IMR-90 (cell line): ENCODE measurements around the gene MYDGF. TPM values are rescaled to one million over a fixed set of nuclear protein-coding genes. Genes with fewer than 3 reads are reported as not detected.

ENCODE experiments used
- ATAC-seq: fragments of 200-7000 bp; cut with Tn5 transposase; 2 replicates; pipeline ENCODE4 v1.9.1; 2020; ENCODE audit warnings: low read depth, mild to moderate bottlenecking, moderate library complexity
- BruUV-seq: library from RNA; stranded (reverse); fragments of 400-500 nt; replicated peaks from 2 replicates; lab custom pipeline; 2021; lab: Mats Ljungman, UMichigan
- CTCF ChIA-PET: fragments of 300-600 bp; formaldehyde crosslinking; extraction: SDS; loops from one replicate; lab custom pipeline; 2021; ENCODE audit warnings: antibody characterized with exemption; lab: Yijun Ruan, JAX
- POLR2A ChIA-PET: fragments of 300-600 bp; sonication (Branson Sonifier 250); formaldehyde crosslinking; loops from one replicate; lab custom pipeline; 2022; ENCODE audit warnings: antibody characterized with exemption; ENCODE audit not compliant: unreplicated experiment; lab: Charles Lee
- DNase-seq: peaks from one replicate; pipeline ENCODE4 v3.0.0; 2013
- H2AFZ ChIP-seq: replicated peaks from 2 replicates; pipeline ENCODE3; 2013; ENCODE audit warnings: low read length, mild to moderate bottlenecking; ENCODE audit not compliant: poor library complexity
- H2AK5ac ChIP-seq: 2 replicates; pipeline ENCODE4 v1.6.1; 2013; ENCODE audit warnings: low read depth, low read length, inconsistent platforms
- H2AK9ac ChIP-seq: replicated peaks from 2 replicates; pipeline ENCODE3; 2013; ENCODE audit warnings: mild to moderate bottlenecking, low read depth, low read length, moderate library complexity; ENCODE audit not compliant: poor library complexity
- H2BK120ac ChIP-seq: 2 replicates; pipeline ENCODE4 v1.6.1; 2013; ENCODE audit warnings: low read depth, low read length, inconsistent platforms
- H2BK15ac ChIP-seq: 3 replicates; pipeline ENCODE4 v1.6.1; 2013; ENCODE audit warnings: low read depth, low read length, inconsistent platforms
- H2BK20ac ChIP-seq: 2 replicates; pipeline ENCODE4 v1.6.1; 2013; ENCODE audit warnings: low read depth, mild to moderate bottlenecking, inconsistent platforms, low read length, moderate library complexity
- H2BK5ac ChIP-seq: 2 replicates; pipeline ENCODE4 v1.6.1; 2013; ENCODE audit warnings: mild to moderate bottlenecking, low read depth, low read length, inconsistent platforms; ENCODE audit not compliant: poor library complexity, severe bottlenecking
- H3K14ac ChIP-seq: replicated peaks from 2 replicates; pipeline ENCODE4 v1.6.1; 2013; ENCODE audit warnings: low read depth, low read length, inconsistent platforms
- H3K18ac ChIP-seq: 2 replicates; pipeline ENCODE4 v1.6.1; 2013; ENCODE audit warnings: low read depth, low read length, control low read depth
- H3K23ac ChIP-seq: 2 replicates; pipeline ENCODE4 v1.6.1; 2013; ENCODE audit warnings: low read depth, low read length, inconsistent platforms
- H3K27ac ChIP-seq: 2 replicates; pipeline ENCODE4 v1.5.1; 2013; ENCODE audit warnings: mild to moderate bottlenecking, control low read depth, low read length; ENCODE audit not compliant: insufficient read depth
- H3K27me3 ChIP-seq: 2 replicates; pipeline ENCODE4 v1.6.1; 2013; ENCODE audit warnings: low read length; ENCODE audit not compliant: control insufficient read depth, insufficient read depth
- H3K36me3 ChIP-seq: 2 replicates; pipeline ENCODE4 v1.6.1; 2013; ENCODE audit warnings: low read length, mixed read lengths; ENCODE audit not compliant: control insufficient read depth, insufficient read depth
- H3K4ac ChIP-seq: 2 replicates; pipeline ENCODE4 v1.6.1; 2013; ENCODE audit warnings: low read depth, low read length, inconsistent platforms
- H3K4me1 ChIP-seq: 2 replicates; pipeline ENCODE4 v1.6.1; 2013; ENCODE audit warnings: low read length, mixed read lengths; ENCODE audit not compliant: control insufficient read depth, insufficient read depth
- H3K4me2 ChIP-seq: 2 replicates; pipeline ENCODE4 v1.6.1; 2013; ENCODE audit warnings: low read depth, mild to moderate bottlenecking, control low read depth, low read length, moderate library complexity
- H3K4me3 ChIP-seq: 2 replicates; pipeline ENCODE4 v1.5.1; 2013; ENCODE audit warnings: low read depth, mild to moderate bottlenecking, control low read depth, low read length, moderate library complexity; ENCODE audit not compliant: insufficient read depth
- H3K56ac ChIP-seq: 2 replicates; pipeline ENCODE4 v1.6.1; 2013; ENCODE audit warnings: low read length, inconsistent platforms; ENCODE audit not compliant: insufficient read depth; ENCODE audit errors: extremely low read depth
- H3K79me1 ChIP-seq, 2 experiments: 2 replicates each; pipeline ENCODE4 v1.6.1; 2013; ENCODE audit warnings: low read length in 2 of 2, inconsistent platforms in 1 of 2, low read depth in 1 of 2
- H3K9ac ChIP-seq: 2 replicates; pipeline ENCODE4 v1.6.1; 2013; ENCODE audit warnings: low read depth, low read length, control low read depth
- H3K9me1 ChIP-seq: 2 replicates; pipeline ENCODE4 v1.6.1; 2013; ENCODE audit warnings: low read length, inconsistent platforms; ENCODE audit not compliant: insufficient read depth
- H3K9me3 ChIP-seq: 2 replicates; pipeline ENCODE4 v1.6.1; 2013; ENCODE audit warnings: low read length; ENCODE audit not compliant: control insufficient read depth, insufficient read depth
- H4K20me1 ChIP-seq: 2 replicates; pipeline ENCODE4 v1.6.1; 2013; ENCODE audit warnings: low read length, inconsistent platforms; ENCODE audit not compliant: insufficient read depth
- H4K5ac ChIP-seq: 2 replicates; pipeline ENCODE4 v1.6.1; 2013; ENCODE audit warnings: mild to moderate bottlenecking, low read depth, low read length, control low read depth
- H4K8ac ChIP-seq, 2 experiments: 2 replicates each; pipeline ENCODE4 v1.6.1; 2013; ENCODE audit warnings: low read depth in 2 of 2, low read length in 2 of 2, control low read depth in 1 of 2, inconsistent platforms in 1 of 2
- H4K91ac ChIP-seq: 2 replicates; pipeline ENCODE4 v1.6.1; 2013; ENCODE audit warnings: low read depth, low read length, inconsistent platforms; ENCODE audit not compliant: insufficient read depth
- BHLHE40 ChIP-seq: fragments of 150-350 bp; IDR thresholded peaks from 2 replicates; pipeline ENCODE4 v1.6.1; 2016; ENCODE audit warnings: mild to moderate bottlenecking, low read depth, low read length
- CEBPB ChIP-seq: IDR thresholded peaks from 2 replicates; pipeline ENCODE4 v1.6.1; 2012; ENCODE audit warnings: low read depth, low read length, improper control_type of control experiment
- CHD1 ChIP-seq: IDR thresholded peaks from 2 replicates; pipeline ENCODE4 v1.6.1; 2012; ENCODE audit warnings: low read depth, low read length, improper control_type of control experiment
- MAFK ChIP-seq: IDR thresholded peaks from 2 replicates; pipeline ENCODE4 v1.6.1; 2012; ENCODE audit warnings: low read depth, low read length, improper control_type of control experiment
- MAZ ChIP-seq: IDR thresholded peaks from 2 replicates; pipeline ENCODE4 v1.6.1; 2012; ENCODE audit warnings: low read depth, mild to moderate bottlenecking, low read length, improper control_type of control experiment, moderate library complexity, borderline replicate concordance
- MXI1 ChIP-seq: IDR thresholded peaks from 2 replicates; pipeline ENCODE4 v1.6.1; 2012; ENCODE audit warnings: low read depth, mild to moderate bottlenecking, low read length, moderate library complexity, borderline replicate concordance
- NFE2L2 ChIP-seq: fragments of 150-350 bp; IDR thresholded peaks from 2 replicates; pipeline ENCODE4 v1.6.1; 2016; ENCODE audit warnings: low read depth, mild to moderate bottlenecking, low read length
- POLR2A ChIP-seq: IDR thresholded peaks from 2 replicates; pipeline ENCODE4 v1.6.1; 2012; ENCODE audit warnings: mild to moderate bottlenecking, low read depth, low read length
- RFX5 ChIP-seq: IDR thresholded peaks from 2 replicates; pipeline ENCODE4 v1.8.0; 2012; ENCODE audit warnings: low read depth, mild to moderate bottlenecking, low read length, moderate library complexity
- SMC3 ChIP-seq: fragments of 150-350 bp; IDR thresholded peaks from 2 replicates; pipeline ENCODE4 v1.6.1; 2016; ENCODE audit warnings: low read depth, mild to moderate bottlenecking, antibody characterized with exemption, low read length, moderate library complexity
- WGBS, 2 experiments: methylation state at CpG; one replicate each; pipeline versions ENCODE4 v1.1.5 to v1.1.7; 2013; ENCODE audit warnings: missing lambda C conversion rate in 2 of 2; ENCODE audit not compliant: insufficient read length in 1 of 2; ENCODE audit errors: extremely low coverage in 2 of 2; 5-methylcytosine and 5-hydroxymethylcytosine counted together
- dilution Hi-C: fragments of 300-500 bp; cut with HindIII; formaldehyde crosslinking; loops from one replicate; pipeline ENCODE4 v1.14.3; 2018; ENCODE audit warnings: low sequenced_read_pairs; ENCODE audit not compliant: unreplicated experiment
- in situ Hi-C: fragments of 300-500 bp; cut with MboI; formaldehyde crosslinking; loops from 3 replicates; pipeline ENCODE4 v1.14.3; 2019; ENCODE audit warnings: low sequenced_read_pairs, inconsistent platforms, mixed read lengths
- intact Hi-C: fragments of 100-400 bp; cut with micrococcal nuclease; formaldehyde crosslinking; loops from 2 replicates; pipeline ENCODE4 v1.10.0; 2022
- polyA plus RNA-seq, 3 experiments: library from polyadenylated mRNA; depleted of rRNA; stranded (reverse); fragments of >200 nt; gene quantifications; 2 replicates each; pipeline ENCODE4 v1.2.3, GENCODE V29; 2012; ENCODE audit warnings: low replicate concordance in 1 of 3
- total RNA-seq: library from RNA; depleted of rRNA; stranded (reverse); fragments of >200 nt; gene quantifications from 2 replicates; pipeline ENCODE4 v1.2.3, GENCODE V29; 2012
- TF ChIP-seq, protein P1 (sequence below): conservative IDR thresholded peaks from 2 replicates; pipeline ENCODE4 v1.5.1; 2012; ENCODE audit warnings: mild to moderate bottlenecking, low read depth, low read length, improper control_type of control experiment
- TF ChIP-seq, protein P2 (sequence below): fragments of 150-350 bp; IDR thresholded peaks from 2 replicates; pipeline ENCODE4 v1.6.1; 2016; ENCODE audit warnings: low read depth, mild to moderate bottlenecking, low read length, moderate library complexity, borderline replicate concordance

MYDGF gene
- total and polyA plus RNA-seq, 2 of the 4 experiments (the other 2 are of a cell fraction) = 203 to 310 TPM

DNA sequence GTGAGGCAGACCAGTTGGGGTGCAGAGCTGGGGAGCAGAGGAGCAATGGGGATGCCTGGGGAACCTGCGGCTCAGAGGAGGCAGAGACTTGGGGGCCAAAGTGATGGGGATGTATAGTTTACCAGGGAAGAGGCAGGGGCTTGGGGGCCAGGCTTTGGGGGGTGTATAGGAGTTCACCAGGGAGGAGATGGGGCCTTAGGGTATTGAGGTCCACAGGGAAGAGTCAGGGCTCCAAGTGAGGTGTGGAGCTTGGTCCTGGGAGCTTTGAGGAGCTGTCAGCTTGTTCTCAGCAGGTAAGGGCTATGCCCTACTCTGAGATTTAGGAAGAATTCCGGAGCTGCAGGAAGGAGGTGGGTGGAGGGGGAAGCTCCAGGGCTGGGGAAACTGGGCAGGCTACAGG is 20.0 kb downstream of the MYDGF start:
- no peak overlapping the region for H3K14ac ChIP-seq
- no TSS peak for BruUV-seq

More for the DNA sequence above, 20.0 kb downstream of the MYDGF start:
- Histone ChIP-seq H4K5ac (no peak overlapping the region), H3K79me1 (peaks cover 8 to 37% of the 10 kb centered on the region in 2 experiments), H2BK120ac (no peak overlapping the region), H2BK5ac (no peak overlapping the region), H2BK20ac (no peak overlapping the region), H3K4me2 (no peak overlapping the region), H2AFZ (no peak overlapping the region), H4K91ac (no peak overlapping the region), H3K27me3 (no peaks in the 10 kb centered on the region), H3K23ac (no peak overlapping the region), H2BK15ac (no peak overlapping the region), H4K20me1 (peaks cover 4% of the 10 kb centered on the region; the same call in 1 of the 2 replicates), H3K27ac (no peak overlapping the region), H3K36me3 (peaks cover 8% of the 10 kb centered on the region), H3K4me3 (no peak overlapping the region), H3K4me1 (no peaks in the 10 kb centered on the region), H3K9me3 (no peaks in the 10 kb centered on the region), H3K56ac (no peak overlapping the region), H2AK9ac (no peak overlapping the region), H4K8ac (no peak overlapping the region), H2AK5ac (no peak overlapping the region), H3K9ac (no peak overlapping the region), H3K9me1 (peaks cover 8% of the 10 kb centered on the region; the same call in 1 of the 2 replicates), H3K18ac (no peak overlapping the region), H3K4ac (no peak overlapping the region)
- intact Hi-C loops (no loop called here), in situ Hi-C loops (no loop called here), dilution Hi-C loops (no loop called here)
- TF ChIP-seq CHD1 (no peak), SMC3 (no peak), MAZ (no peak), MAFK (no peak), BHLHE40 (no peak), RFX5 (no peak), CEBPB (no peak), POLR2A (no peak), MXI1 (no peak), NFE2L2 (no peak)
- TF ChIP-seq, protein P1, sequence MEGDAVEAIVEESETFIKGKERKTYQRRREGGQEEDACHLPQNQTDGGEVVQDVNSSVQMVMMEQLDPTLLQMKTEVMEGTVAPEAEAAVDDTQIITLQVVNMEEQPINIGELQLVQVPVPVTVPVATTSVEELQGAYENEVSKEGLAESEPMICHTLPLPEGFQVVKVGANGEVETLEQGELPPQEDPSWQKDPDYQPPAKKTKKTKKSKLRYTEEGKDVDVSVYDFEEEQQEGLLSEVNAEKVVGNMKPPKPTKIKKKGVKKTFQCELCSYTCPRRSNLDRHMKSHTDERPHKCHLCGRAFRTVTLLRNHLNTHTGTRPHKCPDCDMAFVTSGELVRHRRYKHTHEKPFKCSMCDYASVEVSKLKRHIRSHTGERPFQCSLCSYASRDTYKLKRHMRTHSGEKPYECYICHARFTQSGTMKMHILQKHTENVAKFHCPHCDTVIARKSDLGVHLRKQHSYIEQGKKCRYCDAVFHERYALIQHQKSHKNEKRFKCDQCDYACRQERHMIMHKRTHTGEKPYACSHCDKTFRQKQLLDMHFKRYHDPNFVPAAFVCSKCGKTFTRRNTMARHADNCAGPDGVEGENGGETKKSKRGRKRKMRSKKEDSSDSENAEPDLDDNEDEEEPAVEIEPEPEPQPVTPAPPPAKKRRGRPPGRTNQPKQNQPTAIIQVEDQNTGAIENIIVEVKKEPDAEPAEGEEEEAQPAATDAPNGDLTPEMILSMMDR = no peak
- TF ChIP-seq, protein P2, sequence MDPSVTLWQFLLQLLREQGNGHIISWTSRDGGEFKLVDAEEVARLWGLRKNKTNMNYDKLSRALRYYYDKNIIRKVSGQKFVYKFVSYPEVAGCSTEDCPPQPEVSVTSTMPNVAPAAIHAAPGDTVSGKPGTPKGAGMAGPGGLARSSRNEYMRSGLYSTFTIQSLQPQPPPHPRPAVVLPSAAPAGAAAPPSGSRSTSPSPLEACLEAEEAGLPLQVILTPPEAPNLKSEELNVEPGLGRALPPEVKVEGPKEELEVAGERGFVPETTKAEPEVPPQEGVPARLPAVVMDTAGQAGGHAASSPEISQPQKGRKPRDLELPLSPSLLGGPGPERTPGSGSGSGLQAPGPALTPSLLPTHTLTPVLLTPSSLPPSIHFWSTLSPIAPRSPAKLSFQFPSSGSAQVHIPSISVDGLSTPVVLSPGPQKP = no peak
- CTCF ChIA-PET = no interaction called here
- WGBS, 2 experiments = 100% methylated on average over 1 of the region's 2 CpGs; no CpG with 5 or more reads in 1 of the 2 experiments
- ATAC-seq = no peak
- DNase-seq = no peak
- POLR2A ChIA-PET = no interaction called here
